H1 (cell line): ENCODE data around the gene CACNA2D4. TPM values are rescaled to one million over a fixed set of nuclear protein-coding genes. Genes with fewer than 3 reads are reported as not detected.

Experiments
- CTCF ChIA-PET: fragments of 300-600 bp; sonication (Branson Sonifier 250); formaldehyde crosslinking; loops from one replicate; lab custom pipeline; 2021; ENCODE audit not compliant: partially characterized antibody; lab: Charles Lee
- POLR2A ChIA-PET: fragments of 300-600 bp; sonication (Branson Sonifier 250); formaldehyde crosslinking; loops from one replicate; lab custom pipeline; 2021; ENCODE audit warnings: inconsistent platforms; ENCODE audit not compliant: partially characterized antibody; lab: Charles Lee
- DNase-seq, 2 experiments: peaks; one replicate each; pipeline versions ENCODE4 v3.0.0 to v3.0.0-alpha.2; 2010 to 2022; ENCODE audit warnings: low spot score in 2 of 2, low read depth in 1 of 2, mixed read lengths in 1 of 2
- FAIRE-seq: peaks from 2 replicates; lab custom pipeline; 2011; peaks lifted over from hg19 to GRCh38; lab: Jason Lieb, UNC
- H2AFZ ChIP-seq: 2 replicates; pipeline ENCODE4 v1.8.1; 2012; ENCODE audit warnings: low read length, inconsistent platforms
- H2AK5ac ChIP-seq: 2 replicates; pipeline ENCODE4 v1.6.1; 2013; ENCODE audit warnings: low read depth, low read length
- H2BK120ac ChIP-seq: replicated peaks from 2 replicates; pipeline ENCODE3; 2013; ENCODE audit warnings: low read depth, low read length, inconsistent platforms
- H2BK12ac ChIP-seq: 2 replicates; pipeline ENCODE4 v1.6.1; 2013; ENCODE audit warnings: low read depth, low read length
- H2BK15ac ChIP-seq: 2 replicates; pipeline ENCODE4 v1.6.1; 2013; ENCODE audit warnings: low read length
- H2BK20ac ChIP-seq: 2 replicates; pipeline ENCODE4 v1.6.1; 2013; ENCODE audit warnings: low read length
- H2BK5ac ChIP-seq: 2 replicates; pipeline ENCODE4 v1.6.1; 2013; ENCODE audit warnings: low read depth, low read length
- H3K14ac ChIP-seq: 2 replicates; pipeline ENCODE4 v1.6.1; 2013; ENCODE audit warnings: inconsistent platforms; ENCODE audit not compliant: insufficient read length
- H3K18ac ChIP-seq: 2 replicates; pipeline ENCODE4 v1.6.1; 2013; ENCODE audit warnings: low read length; ENCODE audit errors: extremely low read depth
- H3K23ac ChIP-seq: 2 replicates; pipeline ENCODE4 v1.6.1; 2013; ENCODE audit warnings: inconsistent platforms; ENCODE audit not compliant: insufficient read length
- H3K23me2 ChIP-seq: 2 replicates; pipeline ENCODE4 v1.6.1; 2013; ENCODE audit warnings: low read depth, low read length
- H3K27ac ChIP-seq: 2 replicates; pipeline ENCODE4 v1.6.1; 2011; ENCODE audit warnings: low read depth, low read length, inconsistent platforms
- H3K27me3 ChIP-seq, 4 experiments: replicated peaks in 1 of 4; 1 replicate in 1 of 4; 2 replicates in 3 of 4; pipeline versions ENCODE4 v1.6.1 to v1.8.1; 2011 to 2013; ENCODE audit warnings: low read length in 3 of 4, mild to moderate bottlenecking in 3 of 4, inconsistent platforms in 2 of 4, mixed read lengths in 2 of 4, moderate library complexity in 1 of 4; ENCODE audit not compliant: control insufficient read depth in 3 of 4, insufficient read depth in 3 of 4; ENCODE audit errors: extremely low read depth in 1 of 4
- H3K36me3 ChIP-seq, 4 experiments: 2 replicates each; pipeline versions ENCODE4 v1.6.1 to v1.8.1; 2011 to 2013; ENCODE audit warnings: mild to moderate bottlenecking in 4 of 4, low read length in 3 of 4, moderate library complexity in 2 of 4, control low read depth in 1 of 4, inconsistent platforms in 1 of 4; ENCODE audit not compliant: insufficient read depth in 4 of 4, control insufficient read depth in 2 of 4
- H3K4ac ChIP-seq: replicated peaks from 2 replicates; pipeline ENCODE3; 2013; ENCODE audit warnings: low read length, low read depth, mixed read lengths, inconsistent platforms; ENCODE audit not compliant: insufficient read length
- H3K4me1 ChIP-seq, 4 experiments: replicated peaks in 1 of 4; 1 replicate in 1 of 4; 2 replicates in 3 of 4; pipeline versions ENCODE4 v1.6.1 to v1.8.1; 2011 to 2013; ENCODE audit warnings: low read length in 3 of 4, inconsistent platforms in 2 of 4, mixed read lengths in 1 of 4; ENCODE audit not compliant: insufficient read depth in 4 of 4, control insufficient read depth in 3 of 4
- H3K4me2 ChIP-seq, 2 experiments: 2 replicates each; pipeline versions ENCODE4 v1.6.1 to v1.8.1; 2011 to 2013; ENCODE audit warnings: low read depth in 2 of 2, low read length in 2 of 2, control low read depth in 1 of 2, inconsistent platforms in 1 of 2, mild to moderate bottlenecking in 1 of 2; ENCODE audit not compliant: insufficient read depth in 1 of 2
- H3K4me3 ChIP-seq, 4 experiments: fragments of 200-600, 300-600 bp in 1 of 4; sonication (generic), shearing (Covaris generic), sonication (Bioruptor Twin) in 1 of 4; 2 replicates each; pipeline versions ENCODE4 v1.5.1 to v1.8.1; 2011 to 2016; ENCODE audit warnings: low read length in 4 of 4, low read depth in 3 of 4, control low read depth in 2 of 4, inconsistent platforms in 2 of 4, mild to moderate bottlenecking in 2 of 4, mixed read lengths in 1 of 4, moderate library complexity in 1 of 4; ENCODE audit not compliant: insufficient read depth in 2 of 4; ENCODE audit errors: extremely low read depth in 1 of 4
- H3K56ac ChIP-seq: replicated peaks from 2 replicates; pipeline ENCODE3; 2013; ENCODE audit warnings: low read depth, mild to moderate bottlenecking, mixed read lengths, low read length, inconsistent platforms; ENCODE audit not compliant: insufficient read length
- H3K79me1 ChIP-seq: 2 replicates; pipeline ENCODE4 v1.6.1; 2013; ENCODE audit warnings: low read depth, low read length, control low read depth
- H3K79me2 ChIP-seq, 2 experiments: 2 replicates each; pipeline versions ENCODE4 v1.6.1 to v1.8.1; 2012 to 2013; ENCODE audit warnings: low read length in 2 of 2, mild to moderate bottlenecking in 2 of 2, inconsistent platforms in 1 of 2; ENCODE audit not compliant: insufficient read depth in 2 of 2, control insufficient read depth in 1 of 2
- H3K9ac ChIP-seq, 4 experiments: replicated peaks in 1 of 4; 1 replicate in 1 of 4; 2 replicates in 3 of 4; pipeline versions ENCODE4 v1.6.1 to v1.8.1; 2011 to 2013; ENCODE audit warnings: low read depth in 3 of 4, low read length in 3 of 4, control low read depth in 2 of 4, mild to moderate bottlenecking in 2 of 4, moderate library complexity in 2 of 4, inconsistent platforms in 1 of 4; ENCODE audit errors: extremely low read depth in 1 of 4
- H3K9me3 ChIP-seq, 2 experiments: 2 replicates each; pipeline versions ENCODE4 v1.6.1 to v1.8.1; 2012 to 2013; ENCODE audit warnings: mild to moderate bottlenecking in 2 of 2, moderate library complexity in 2 of 2, control low read depth in 1 of 2, inconsistent platforms in 1 of 2, low read depth in 1 of 2, low read length in 1 of 2, mixed read lengths in 1 of 2; ENCODE audit not compliant: insufficient read depth in 2 of 2
- H4K20me1 ChIP-seq, 2 experiments: replicated peaks in 1 of 2; 2 replicates each; pipeline versions ENCODE3 to v1.8.1; 2011 to 2013; ENCODE audit warnings: inconsistent platforms in 2 of 2, low read length in 2 of 2, mild to moderate bottlenecking in 1 of 2; ENCODE audit not compliant: insufficient read depth in 2 of 2, control insufficient read depth in 1 of 2
- H4K5ac ChIP-seq: 2 replicates; pipeline ENCODE4 v1.6.1; 2013; ENCODE audit warnings: low read length, low read depth, mixed read lengths, inconsistent platforms; ENCODE audit not compliant: insufficient read length
- H4K8ac ChIP-seq: 2 replicates; pipeline ENCODE4 v1.8.0; 2013; ENCODE audit warnings: mild to moderate bottlenecking, moderate library complexity, low read length, inconsistent platforms; ENCODE audit not compliant: insufficient read depth; ENCODE audit errors: extremely low read depth
- H4K91ac ChIP-seq: replicated peaks from 2 replicates; pipeline ENCODE3; 2013; ENCODE audit warnings: low read length, mixed read lengths, inconsistent platforms; ENCODE audit not compliant: insufficient read length
- EGR1 ChIP-seq: IDR thresholded peaks from 2 replicates; pipeline ENCODE4 v1.6.1; 2011; ENCODE audit warnings: low read depth, low read length, borderline replicate concordance
- KDM4A ChIP-seq: IDR thresholded peaks from one replicate; pipeline ENCODE4 v1.7.1; 2012; ENCODE audit warnings: low read depth, mild to moderate bottlenecking, moderate library complexity, low read length, inconsistent platforms; ENCODE audit not compliant: severe bottlenecking
- POLR2A ChIP-seq, 2 experiments: IDR thresholded peaks; 1 replicate in 1 of 2; 2 replicates in 1 of 2; pipeline ENCODE4 v1.6.1; 2011; ENCODE audit warnings: low read depth in 2 of 2, low read length in 2 of 2, mild to moderate bottlenecking in 2 of 2; ENCODE audit errors: control extremely low read depth in 1 of 2
- SIX5 ChIP-seq: IDR thresholded peaks from 2 replicates; pipeline ENCODE4 v1.6.1; 2011; ENCODE audit warnings: mild to moderate bottlenecking, low read depth, low read length
- TAF7 ChIP-seq: optimal IDR thresholded peaks from 2 replicates; pipeline ENCODE3; 2011; ENCODE audit warnings: low read depth, mild to moderate bottlenecking, inconsistent platforms, low read length, moderate library complexity, borderline replicate concordance
- TBP ChIP-seq: IDR thresholded peaks from 2 replicates; pipeline ENCODE4 v1.6.1; 2011; ENCODE audit warnings: low read depth, low read length, improper control_type of control experiment
- TCF12 ChIP-seq: IDR thresholded peaks from 2 replicates; pipeline ENCODE4 v1.6.1; 2011; ENCODE audit warnings: low read depth, mild to moderate bottlenecking, low read length
- YY1 ChIP-seq: IDR thresholded peaks from 2 replicates; pipeline ENCODE4 v1.6.1; 2011; ENCODE audit warnings: low read depth, mild to moderate bottlenecking, low read length
- WGBS, 2 experiments: shearing (Covaris generic) in 1 of 2; methylation state at CpG; one replicate each; pipeline versions ENCODE4 v1.1.6 to v1.1.7; 2013 to 2015; ENCODE audit warnings: low lambda C conversion rate in 2 of 2, mixed read lengths in 2 of 2, inconsistent platforms in 1 of 2, low coverage in 1 of 2, missing lambda C conversion rate in 1 of 2; ENCODE audit not compliant: insufficient replicate concordance in 2 of 2, insufficient coverage in 1 of 2, insufficient read length in 1 of 2; ENCODE audit errors: extremely low coverage in 1 of 2, missing lambda C conversion rate in 1 of 2; 5-methylcytosine and 5-hydroxymethylcytosine counted together
- polyA plus RNA-seq, 7 experiments: library from polyadenylated mRNA; depleted of rRNA in 3 of 7; stranded (reverse) in 5 of 7; unstranded in 2 of 7; fragments of >200 nt in 5 of 7; fragments of 200-250 nt in 2 of 7; gene quantifications; 1 replicate in 5 of 7; 2 replicates in 1 of 7; 4 replicates in 1 of 7; pipeline versions ENCODE4 v1.2.1 to v1.2.3, GENCODE V29; 2011 to 2013; ENCODE audit warnings: missing spikeins in 2 of 7, mixed read lengths in 2 of 7
- total RNA-seq: library from RNA; stranded (reverse); fragmentation: NEBNext Ultra II Directional; extraction: Animal tissue kit (Norgen Biotek cat#: 25700); gene quantifications from 2 replicates; pipeline ENCODE4 v1.2.1, GENCODE V29; 2021
- TF ChIP-seq, protein P1 (sequence below): IDR thresholded peaks from 2 replicates; pipeline ENCODE4 v1.6.1; 2012; ENCODE audit warnings: inconsistent platforms

CACNA2D4 gene
- total and polyA plus RNA-seq, 2 of the 8 experiments (the other 6 are each of a cell fraction or from before 2014, with no cell fraction given) = 0.44 to 0.88 TPM

DNA sequence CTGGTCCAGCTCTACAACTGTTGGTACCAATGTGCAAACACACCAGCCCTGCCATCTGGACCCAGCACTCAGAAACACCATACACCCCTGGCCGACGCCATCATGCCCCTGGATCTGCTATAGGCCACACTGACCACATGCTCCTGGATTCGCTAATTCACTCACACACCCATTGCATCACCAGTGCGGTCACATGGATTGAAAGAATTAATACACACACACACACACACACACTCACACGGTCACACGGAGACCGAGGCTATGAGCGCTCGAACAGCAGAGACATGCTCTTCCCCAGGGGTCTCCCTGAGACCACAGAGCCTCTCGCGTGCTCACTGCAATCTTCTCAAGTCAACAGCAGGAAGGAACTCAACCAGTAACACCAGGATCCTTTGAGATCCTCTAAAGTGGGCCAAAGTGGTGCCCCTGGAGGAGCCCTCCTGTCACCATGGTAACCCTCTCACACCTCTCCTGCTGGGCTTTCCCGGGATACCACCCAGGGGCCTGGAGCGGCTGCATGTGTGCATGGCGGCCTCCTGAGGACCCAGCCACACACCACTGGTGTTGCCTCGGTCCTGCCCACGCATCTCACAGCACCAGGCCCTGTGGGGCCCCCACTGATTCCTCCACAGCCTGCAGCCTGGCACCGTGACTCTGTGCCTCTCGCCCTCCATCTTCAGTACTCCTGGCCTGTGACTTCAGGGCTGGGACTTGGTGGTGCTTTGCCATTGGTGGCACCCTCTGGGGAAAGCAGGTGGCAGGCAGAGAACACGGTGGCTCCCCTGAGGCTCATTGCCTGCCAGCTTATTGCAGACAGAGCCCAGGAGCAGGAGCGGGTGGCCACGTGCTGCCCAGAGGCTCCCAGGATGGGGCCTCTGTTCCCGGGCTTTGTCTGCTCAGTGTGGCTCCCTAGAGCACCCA is 83.0 kb downstream of the CACNA2D4 start:
- Histone ChIP-seq H3K9me3 (no peaks in the 10 kb centered on the region), H3K27me3 (peaks cover 0 to 5% (median 2%) of the 10 kb centered on the region in 4 experiments; a peak in 3 of 7 replicates), H3K79me1 (no peaks in the 10 kb centered on the region), H3K56ac (no peak overlapping the region), H4K8ac (no peak overlapping the region; the same call in 1 of the 2 replicates), H2BK20ac (no peak overlapping the region), H2BK15ac (no peak overlapping the region), H2BK12ac (no peak overlapping the region), H4K5ac (no peak overlapping the region), H3K18ac (no peak overlapping the region), H3K79me2 (no peaks in the 10 kb centered on the region), H3K4me1 (peaks cover 0 to 14% (median 7%) of the 10 kb centered on the region in 4 experiments; a peak in 5 of 7 replicates), H3K4me3 (no peak overlapping the region), H4K91ac (no peak overlapping the region), H3K4me2 (no peak overlapping the region), H3K27ac (no peak overlapping the region), H2BK5ac (no peak overlapping the region; the same call in 1 of the 2 replicates), H3K4ac (no peak overlapping the region), H4K20me1 (peaks cover 0 to 3% of the 10 kb centered on the region in 2 experiments), H2AK5ac (no peak overlapping the region), H2AFZ (no peak overlapping the region), H3K23ac (no peak overlapping the region), H3K9ac (no peak overlapping the region), H3K36me3 (no peaks in the 10 kb centered on the region), H2BK120ac (no peak overlapping the region), H3K14ac (no peak overlapping the region), H3K23me2 (peaks cover 3% of the 10 kb centered on the region; the same call in 1 of the 2 replicates)
- WGBS, 2 experiments = 90% methylated on average over 21 of the region's 22 CpGs; no CpG with 5 or more reads in 1 of the 2 experiments
- DNase-seq (no peak), FAIRE-seq (no peak)
- CTCF ChIA-PET = interaction anchor here (2.5 to 3.0 kb wide), 2 partner anchors 34 to 104 kb away, joined by 7 to 20 read pairs; no protein-coding TSS in a partner anchor
- TF ChIP-seq POLR2A (IDR thresholded peaks at IDR 0.05; ENCODE audit: control extremely low read depth in 1 of 2, low read depth in 2 of 2, low read length in 2 of 2) = no peak
- no peak for TF ChIP-seq TCF12
- TF ChIP-seq KDM4A = no peak
- TF ChIP-seq, protein P1, sequence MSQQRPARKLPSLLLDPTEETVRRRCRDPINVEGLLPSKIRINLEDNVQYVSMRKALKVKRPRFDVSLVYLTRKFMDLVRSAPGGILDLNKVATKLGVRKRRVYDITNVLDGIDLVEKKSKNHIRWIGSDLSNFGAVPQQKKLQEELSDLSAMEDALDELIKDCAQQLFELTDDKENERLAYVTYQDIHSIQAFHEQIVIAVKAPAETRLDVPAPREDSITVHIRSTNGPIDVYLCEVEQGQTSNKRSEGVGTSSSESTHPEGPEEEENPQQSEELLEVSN = no peak
- TF ChIP-seq YY1 = no peak
- TF ChIP-seq SIX5 = no peak
- TF ChIP-seq EGR1 = no peak
- no peak for TF ChIP-seq TBP
- no peak for TF ChIP-seq TAF7
- POLR2A ChIA-PET = no interaction called here
